Kidney (tissue), 14 donors: ENCODE measurements around the gene AOPEP. TPM values are rescaled to one million over a fixed set of nuclear protein-coding genes. Genes with fewer than 3 reads are reported as not detected.

Source experiments
- DNase-seq, 5 donors: peaks; one replicate each; pipeline ENCODE4 v3.0.0-alpha.2; 2013 to 2020
- FAIRE-seq: peaks from 2 replicates; lab custom pipeline; 2012; peaks lifted over from hg19 to GRCh38; lab: Jason Lieb, UNC
- H3K27ac ChIP-seq, 2 donors: one replicate each; pipeline ENCODE4 v1.7.0; 2013; ENCODE audit warnings: low read depth in 2 of 2, low read length in 2 of 2, inconsistent platforms in 1 of 2
- H3K27me3 ChIP-seq: one replicate; pipeline ENCODE4 v1.7.1; 2013; ENCODE audit warnings: low read length, inconsistent platforms; ENCODE audit not compliant: control insufficient read depth, insufficient read depth
- H3K36me3 ChIP-seq, 3 donors: one replicate each; pipeline versions ENCODE4 v1.7.0 to v1.7.1; 2013; ENCODE audit warnings: low read length in 3 of 3, control low read depth in 1 of 3, inconsistent platforms in 1 of 3; ENCODE audit not compliant: insufficient read depth in 3 of 3, control insufficient read depth in 2 of 3
- H3K4me1 ChIP-seq, 3 donors: one replicate each; pipeline versions ENCODE4 v1.7.0 to v1.7.1; 2013; ENCODE audit warnings: low read length in 3 of 3, inconsistent platforms in 1 of 3, low read depth in 1 of 3; ENCODE audit not compliant: control insufficient read depth in 2 of 3, insufficient read depth in 2 of 3
- H3K4me3 ChIP-seq, 3 donors: one replicate each; pipeline versions ENCODE4 v1.7.0 to v1.8.1; 2013; ENCODE audit warnings: low read length in 3 of 3, control low read depth in 1 of 3, inconsistent platforms in 1 of 3
- H3K9ac ChIP-seq, 3 donors: one replicate each; pipeline versions ENCODE4 v1.7.0 to v1.7.1; 2013; ENCODE audit warnings: low read length in 3 of 3, control low read depth in 1 of 3, inconsistent platforms in 1 of 3
- H3K9me3 ChIP-seq, 3 donors: one replicate each; pipeline versions ENCODE4 v1.7.0 to v1.7.1; 2013; ENCODE audit warnings: low read length in 3 of 3, control low read depth in 1 of 3, inconsistent platforms in 1 of 3; ENCODE audit not compliant: control insufficient read depth in 2 of 3, insufficient read depth in 1 of 3
- intact Hi-C: fragments of 100-400 bp; cut with DNase I; formaldehyde crosslinking; loops from one replicate; pipeline ENCODE4 v1.11.1; 2022
- polyA plus RNA-seq: library from polyadenylated mRNA; stranded (reverse); fragments of 350-450 nt; fragmentation: Illumina TruSeq; extraction: RNeasy Lipid Tissue Mini Kit (QIAGEN cat#74804); gene quantifications from one replicate; pipeline ENCODE4 v1.2.3, GENCODE V29; 2014; ENCODE audit warnings: low read depth, low replicate concordance; ENCODE audit not compliant: insufficient read depth
- total RNA-seq: library from RNA; stranded (reverse); fragmentation: NEBNext Ultra II Directional; extraction: Animal tissue kit (Norgen Biotek cat#: 25700); gene quantifications from one replicate; pipeline ENCODE4 v1.2.1, GENCODE V29; 2021
- TF ChIP-seq, protein P1 (sequence below): IDR thresholded peaks from 3 replicates; pipeline ENCODE4 v1.5.1; 2012; ENCODE audit warnings: mild to moderate bottlenecking, moderate library complexity, borderline replicate concordance; ENCODE audit not compliant: insufficient read depth; ENCODE audit errors: extremely low read depth
- donor health status: control.
- donor health status: control.
- donor health status: control.
- donor health status: control.
- donor health status: control.
- donor health status: DM: yes; HTN: yes; CAD: no.
- donor health status: Normal renal cell carcinoma (clear cell type).

The AOPEP gene
- total and polyA plus RNA-seq, 2 donors from 2014 or later, result 52.2 to 119 TPM

DNA sequence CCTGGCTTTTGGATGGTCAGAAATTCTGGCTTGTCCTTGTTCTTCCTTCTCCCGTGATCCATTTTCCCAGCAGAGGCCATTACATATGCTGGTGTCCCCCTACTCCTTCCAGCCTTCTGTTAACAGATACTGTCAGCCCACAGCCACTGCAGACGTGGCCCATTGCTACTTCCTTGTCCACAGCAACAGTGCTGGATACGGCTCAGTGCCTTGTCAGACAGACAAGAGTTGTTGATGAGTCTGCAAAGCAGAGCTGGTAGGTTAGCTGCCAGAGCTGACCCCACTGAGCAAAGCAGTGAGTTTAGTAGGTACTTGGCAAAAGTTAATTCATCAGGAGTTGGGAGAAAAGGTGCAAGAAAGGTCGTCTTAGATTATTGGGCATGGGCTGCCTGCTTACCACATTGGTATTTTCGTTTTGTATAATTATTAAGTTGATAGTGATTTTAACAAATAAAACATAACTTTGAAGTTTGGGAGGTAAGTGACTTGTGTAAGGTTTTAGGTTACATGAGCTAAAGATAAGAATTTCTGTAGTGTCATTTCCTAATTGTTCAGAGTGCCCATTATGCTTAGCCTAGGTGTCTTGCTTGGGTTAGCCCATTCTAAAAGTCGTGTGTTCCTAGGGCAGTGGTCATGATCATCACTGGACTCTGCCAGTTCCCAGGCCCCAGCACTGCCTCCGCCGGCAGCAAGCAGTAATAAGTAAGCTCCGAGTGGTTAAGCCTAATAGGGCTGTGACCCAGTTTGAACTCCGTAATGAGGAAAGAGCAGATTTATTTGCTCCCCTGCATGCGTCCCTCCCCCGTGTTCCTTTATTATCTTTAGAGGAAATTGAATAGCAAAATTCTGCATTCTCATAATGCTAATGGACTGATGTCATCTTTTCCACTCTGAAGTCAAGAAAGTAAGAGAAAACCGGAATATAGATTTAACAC, 299.0 kb downstream of the AOPEP start:
- Histone ChIP-seq H3K27ac (peak overlapping the region; percentile 90 to 96), H3K27me3 (no peaks in the 10 kb centered on the region), H3K4me3 (no peak overlapping the region), H3K36me3 (peaks cover 2 to 22% (median 8%) of the 10 kb centered on the region in 3 donors), H3K4me1 (peaks cover 34 to 73% (median 48%) of the 10 kb centered on the region in 3 donors), H3K9me3 (no peaks in the 10 kb centered on the region), H3K9ac (peak overlapping the region in 2 of 3 donors; percentile 11 to 53)
- FAIRE-seq (peak; percentile 82), DNase-seq (peak; percentile 76 to 94 (median 92))
- intact Hi-C loops, result no loop called here
- TF ChIP-seq, protein P1, sequence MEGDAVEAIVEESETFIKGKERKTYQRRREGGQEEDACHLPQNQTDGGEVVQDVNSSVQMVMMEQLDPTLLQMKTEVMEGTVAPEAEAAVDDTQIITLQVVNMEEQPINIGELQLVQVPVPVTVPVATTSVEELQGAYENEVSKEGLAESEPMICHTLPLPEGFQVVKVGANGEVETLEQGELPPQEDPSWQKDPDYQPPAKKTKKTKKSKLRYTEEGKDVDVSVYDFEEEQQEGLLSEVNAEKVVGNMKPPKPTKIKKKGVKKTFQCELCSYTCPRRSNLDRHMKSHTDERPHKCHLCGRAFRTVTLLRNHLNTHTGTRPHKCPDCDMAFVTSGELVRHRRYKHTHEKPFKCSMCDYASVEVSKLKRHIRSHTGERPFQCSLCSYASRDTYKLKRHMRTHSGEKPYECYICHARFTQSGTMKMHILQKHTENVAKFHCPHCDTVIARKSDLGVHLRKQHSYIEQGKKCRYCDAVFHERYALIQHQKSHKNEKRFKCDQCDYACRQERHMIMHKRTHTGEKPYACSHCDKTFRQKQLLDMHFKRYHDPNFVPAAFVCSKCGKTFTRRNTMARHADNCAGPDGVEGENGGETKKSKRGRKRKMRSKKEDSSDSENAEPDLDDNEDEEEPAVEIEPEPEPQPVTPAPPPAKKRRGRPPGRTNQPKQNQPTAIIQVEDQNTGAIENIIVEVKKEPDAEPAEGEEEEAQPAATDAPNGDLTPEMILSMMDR, result no peak

DNA sequence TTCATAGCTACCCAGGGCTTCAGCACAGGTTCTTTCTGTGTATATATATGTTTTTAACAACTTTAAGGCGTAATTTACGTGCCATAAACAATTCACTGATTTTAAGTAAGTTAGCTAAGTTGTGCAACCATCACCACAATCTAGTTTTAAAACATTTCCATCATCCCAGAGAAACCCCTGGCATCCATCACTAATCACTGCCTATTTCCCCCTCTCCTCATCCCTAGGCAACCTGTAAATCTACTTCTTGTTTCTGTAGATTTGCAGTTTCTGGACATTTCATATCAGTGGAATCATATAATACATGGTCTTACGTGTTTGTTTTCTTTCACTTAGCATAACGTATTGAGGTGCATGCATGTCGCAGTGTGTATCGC, 299.6 kb downstream of the AOPEP start:
- FAIRE-seq (no peak), DNase-seq (no peak)
- H3K27me3 ChIP-seq, result no peaks in the 10 kb centered on the region
- intact Hi-C loops, result no loop called here
- TF ChIP-seq, protein P1, result no peak
- H3K36me3 ChIP-seq, result peaks cover 2 to 20% (median 13%) of the 10 kb centered on the region in 3 donors
- H3K4me3 ChIP-seq, result peak overlapping the region in 1 of 3 donors; percentile 15
- H3K9me3 ChIP-seq, result no peaks in the 10 kb centered on the region
- H3K9ac ChIP-seq, result peak overlapping the region in 2 of 3 donors; percentile 8 to 29
- H3K27ac ChIP-seq, result peak overlapping the region; percentile 75 to 96
- H3K4me1 ChIP-seq, result peaks cover 34 to 77% (median 53%) of the 10 kb centered on the region in 3 donors

GRCh38 chr9:95027914-95028852, 301.7 kb downstream of the AOPEP start:
- Histone ChIP-seq H3K4me3 (no peak overlapping the region), H3K27me3 (no peaks in the 10 kb centered on the region), H3K4me1 (peaks cover 29 to 72% (median 54%) of the 10 kb centered on the region in 3 donors), H3K9ac (peak overlapping the region in 1 of 3 donors; percentile 29), H3K9me3 (no peaks in the 10 kb centered on the region), H3K27ac (peak overlapping the region; percentile 40 to 45), H3K36me3 (peaks cover 0 to 11% (median 6%) of the 10 kb centered on the region in 3 donors)
- intact Hi-C loops, result no loop called here
- TF ChIP-seq, protein P1, result no peak
- DNase-seq (no peak), FAIRE-seq (no peak)
